ENCODE results near the gene GPR39. TPM values are rescaled to one million over a fixed set of nuclear protein-coding genes. Genes with fewer than 3 reads are reported as not detected.

Gene GPR39
- total and polyA plus RNA-seq, 2 donors (not counting 1 experiment from before 2014, with no cell fraction given) = not detected

GRCh38 chr2:132604561-132604960, 188.0 kb downstream of the GPR39 start:
- Histone ChIP-seq H4K20me1 (ENCODE audit: control insufficient read depth, insufficient read depth, low read length, poor library complexity, severe bottlenecking) (no peaks in the 10 kb centered on the region), H3K4me3 (ENCODE audit: control extremely low read depth in 1 of 5, extremely low read depth in 1 of 5, insufficient read depth in 1 of 5, low read depth in 2 of 5, low read length in 4 of 5) (no peak overlapping the region), H3K4me2 (replicated peaks; ENCODE audit: low read depth, low read length, poor library complexity, severe bottlenecking) (no peak overlapping the region), H3K9ac (ENCODE audit: low read length) (no peak overlapping the region), H3K79me2 (ENCODE audit: control insufficient read depth, insufficient read depth, low read length) (no peaks in the 10 kb centered on the region), H3K27ac (ENCODE audit: low read length in 2 of 2) (no peak overlapping the region), H3K4me1 (ENCODE audit: control insufficient read depth in 2 of 2, insufficient read depth in 2 of 2, low read length in 2 of 2) (no peaks in the 10 kb centered on the region), H3K27me3 (replicated peaks in 1 of 4; ENCODE audit: control extremely low read depth in 1 of 4, control insufficient read depth in 3 of 4, insufficient read depth in 4 of 4, low read length in 3 of 4) (no peaks in the 10 kb centered on the region), H2AFZ (ENCODE audit: insufficient read depth, low read depth, low read length, poor library complexity, severe bottlenecking) (no peak overlapping the region), H3K9me3 (ENCODE audit: control extremely low read depth in 1 of 3, control insufficient read depth in 2 of 3, insufficient read depth in 1 of 3, low read length in 2 of 3) (peaks cover 0 to 6% (median 0%) of the 10 kb centered on the region in 3 donors), H3K36me3 (replicated peaks in 1 of 2; ENCODE audit: control extremely low read depth in 1 of 2, control insufficient read depth in 1 of 2, extremely low read depth in 1 of 2, insufficient read depth in 2 of 2, low read length in 1 of 2) (no peaks in the 10 kb centered on the region)
- no peaks in the 10 kb centered on the region for H3K4me1 Mint-ChIP-seq
- intact Hi-C loops (cut with micrococcal nuclease) = no loop called here
- no peak for ATAC-seq (ENCODE audit: low read depth)
- ChIA-PET CTCF (no interaction called here), POLR2A (no interaction called here)
- no peak overlapping the region for H3K27ac Mint-ChIP-seq
- no peak for DNase-seq
- no peak overlapping the region for H3K4me3 Mint-ChIP-seq
- H3K9me3 Mint-ChIP-seq (ENCODE audit: insufficient read depth) = no peaks in the 10 kb centered on the region
- TF ChIP-seq CTCF (IDR thresholded peaks at IDR 0.05) (no peak), EZH2 (IDR thresholded peaks at IDR 0.05; ENCODE audit: borderline replicate concordance, insufficient read depth, low read depth, low read length, poor library complexity, severe bottlenecking) (no peak)
- peaks cover 8% of the 10 kb centered on the region for H3K27me3 Mint-ChIP-seq
- WGBS (ENCODE audit: insufficient coverage) = no CpG with 5 or more reads among the region's 1 CpG

- Histone ChIP-seq H3K4me2 (replicated peaks; ENCODE audit: low read depth, low read length, poor library complexity, severe bottlenecking) (no peak overlapping the region), H3K4me3 (ENCODE audit: control extremely low read depth in 1 of 5, extremely low read depth in 1 of 5, insufficient read depth in 1 of 5, low read depth in 2 of 5, low read length in 4 of 5) (no peak overlapping the region), H3K4me1 (ENCODE audit: control insufficient read depth in 2 of 2, insufficient read depth in 2 of 2, low read length in 2 of 2) (no peaks in the 10 kb centered on the region), H3K36me3 (replicated peaks in 1 of 2; ENCODE audit: control extremely low read depth in 1 of 2, control insufficient read depth in 1 of 2, extremely low read depth in 1 of 2, insufficient read depth in 2 of 2, low read length in 1 of 2) (no peaks in the 10 kb centered on the region), H3K79me2 (ENCODE audit: control insufficient read depth, insufficient read depth, low read length) (no peaks in the 10 kb centered on the region), H2AFZ (ENCODE audit: insufficient read depth, low read depth, low read length, poor library complexity, severe bottlenecking) (no peak overlapping the region), H3K9me3 (ENCODE audit: control extremely low read depth in 1 of 3, control insufficient read depth in 2 of 3, insufficient read depth in 1 of 3, low read length in 2 of 3) (peaks cover 0 to 4% (median 0%) of the 10 kb centered on the region in 3 donors), H4K20me1 (ENCODE audit: control insufficient read depth, insufficient read depth, low read length, poor library complexity, severe bottlenecking) (no peaks in the 10 kb centered on the region), H3K9ac (ENCODE audit: low read length) (no peak overlapping the region), H3K27ac (ENCODE audit: low read length in 2 of 2) (no peak overlapping the region), H3K27me3 (replicated peaks in 1 of 4; ENCODE audit: control extremely low read depth in 1 of 4, control insufficient read depth in 3 of 4, insufficient read depth in 4 of 4, low read length in 3 of 4) (no peaks in the 10 kb centered on the region)
- ChIA-PET CTCF (no interaction called here), POLR2A (no interaction called here)
- DNase-seq = no peak
- intact Hi-C loops (cut with micrococcal nuclease) = no loop called here
- TF ChIP-seq CTCF (IDR thresholded peaks at IDR 0.05) = no peak
- TF ChIP-seq EZH2 (IDR thresholded peaks at IDR 0.05; ENCODE audit: borderline replicate concordance, insufficient read depth, low read depth, low read length, poor library complexity, severe bottlenecking) = no peak
- H3K4me1 Mint-ChIP-seq = no peaks in the 10 kb centered on the region
- H3K27me3 Mint-ChIP-seq = peaks cover 2% of the 10 kb centered on the region
- WGBS (ENCODE audit: insufficient coverage) = 85% methylated on average over 12 of the region's 14 CpGs
- H3K27ac Mint-ChIP-seq = no peak overlapping the region
- no peaks in the 10 kb centered on the region for H3K9me3 Mint-ChIP-seq (ENCODE audit: insufficient read depth)
- no peak for ATAC-seq (ENCODE audit: low read depth)
- no peak overlapping the region for H3K4me3 Mint-ChIP-seq
Measured at GRCh38 chr2:132605236-132606180, 188.9 kb downstream of the GPR39 start.

Data from B cell (primary cell).